Activated CD4-positive, alpha-beta T cell treated with anti-CD3 and anti-CD28 coated beads, Interleukin-2, amount 50 U/mL, for 4 hours (primary cell): ENCODE results near the gene OOEP.

Experiments used
- DNase-seq, 2 experiments: peaks; one replicate each; pipeline ENCODE4 v3.0.0-alpha.2; 2020

Gene OOEP

DNA sequence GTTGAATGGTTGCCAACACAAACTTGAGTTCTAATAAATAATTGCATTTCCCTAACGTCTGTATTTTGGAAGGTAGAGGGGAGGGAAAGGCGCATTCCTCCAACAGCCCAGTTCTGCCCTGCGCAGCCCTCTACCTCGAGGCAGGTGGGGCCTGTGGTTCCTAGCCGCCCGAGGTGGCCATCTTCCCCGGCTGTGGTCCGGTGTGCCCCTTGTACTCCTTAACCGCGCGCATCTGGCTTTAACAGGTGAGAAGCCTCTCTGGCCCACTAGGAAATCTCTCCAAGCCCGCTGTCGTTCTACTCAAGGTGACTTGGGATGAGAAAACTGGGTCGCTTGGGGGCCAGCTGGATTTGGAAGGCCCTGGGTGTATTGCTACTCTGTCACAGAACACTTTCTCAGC, 5.6 kb downstream of the OOEP start:
- no peak for DNase-seq

DNA sequence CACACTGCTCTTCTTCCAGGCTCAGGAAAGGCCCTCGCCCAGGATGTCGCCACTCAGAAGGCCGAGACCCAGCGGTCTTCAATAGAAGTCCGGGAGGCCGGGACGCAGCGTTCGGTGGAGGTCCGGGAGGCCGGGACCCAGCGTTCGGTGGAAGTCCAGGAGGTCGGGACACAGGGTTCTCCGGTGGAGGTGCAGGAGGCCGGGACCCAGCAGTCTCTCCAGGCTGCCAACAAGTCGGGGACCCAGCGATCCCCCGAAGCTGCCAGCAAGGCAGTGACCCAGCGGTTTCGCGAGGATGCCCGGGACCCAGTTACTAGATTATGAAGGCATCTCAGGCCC, 6.2 kb downstream of the OOEP start:
- DNase-seq = no peak

DNA sequence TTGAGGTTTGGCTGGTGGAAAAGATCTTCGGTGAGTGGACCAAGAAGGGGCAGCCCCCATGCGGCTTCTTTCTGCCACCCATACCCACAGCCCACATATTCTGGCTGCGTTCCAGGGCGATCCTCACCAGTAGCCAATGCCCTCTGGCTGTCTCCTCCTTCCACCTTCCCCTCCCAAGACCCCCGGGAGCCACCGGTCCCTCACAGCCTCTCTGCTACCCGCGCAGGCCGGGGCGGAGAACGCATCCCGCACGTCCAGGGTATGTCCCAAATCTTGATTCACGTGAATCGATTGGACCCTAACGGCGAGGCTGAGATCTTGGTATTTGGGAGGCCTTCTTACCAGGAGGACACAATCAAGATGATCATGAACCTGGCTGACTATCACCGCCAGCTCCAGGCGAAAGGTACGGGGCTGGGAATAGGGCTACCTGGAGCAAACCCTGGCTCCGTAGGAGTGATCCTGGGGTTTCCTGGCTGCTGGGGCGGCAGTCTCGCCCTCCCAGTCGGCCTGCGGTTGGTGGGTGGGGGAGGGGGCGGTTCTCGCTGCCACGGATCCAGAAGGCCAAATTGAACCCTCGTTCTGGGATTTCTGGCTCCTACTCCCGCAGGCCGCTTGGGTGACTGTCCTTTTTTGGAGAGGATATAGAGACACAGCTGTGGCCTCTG, 6.7 kb downstream of the OOEP start:
- DNase-seq = no peak

DNA sequence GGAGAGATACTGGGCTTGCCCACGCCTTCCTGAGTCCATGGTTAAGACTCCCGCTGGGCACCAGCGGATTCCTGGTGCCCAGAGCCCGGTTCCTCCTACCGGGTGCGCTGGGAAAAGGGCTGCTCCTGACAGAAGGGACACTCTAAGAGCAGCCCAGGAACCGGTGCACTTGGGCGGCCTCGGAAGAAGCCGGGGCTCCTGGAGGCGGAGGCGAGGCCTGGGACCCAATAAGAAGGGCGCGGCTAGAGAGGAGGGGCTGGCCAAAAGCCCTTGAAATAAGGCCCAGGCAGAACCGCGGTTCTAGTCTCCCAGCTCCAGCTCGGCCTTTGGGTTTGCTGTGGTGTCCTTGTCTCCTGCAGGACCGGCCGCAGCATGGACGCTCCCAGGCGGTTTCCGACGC, 7.3 kb downstream of the OOEP start, which contains the start of gene KHDC3L:
KHDC3L (plus strand) TSS at position 301 of the 400 bp plus-strand sequence; CDS start at position 373, 72 bp downstream.
- no peak for DNase-seq

DNA sequence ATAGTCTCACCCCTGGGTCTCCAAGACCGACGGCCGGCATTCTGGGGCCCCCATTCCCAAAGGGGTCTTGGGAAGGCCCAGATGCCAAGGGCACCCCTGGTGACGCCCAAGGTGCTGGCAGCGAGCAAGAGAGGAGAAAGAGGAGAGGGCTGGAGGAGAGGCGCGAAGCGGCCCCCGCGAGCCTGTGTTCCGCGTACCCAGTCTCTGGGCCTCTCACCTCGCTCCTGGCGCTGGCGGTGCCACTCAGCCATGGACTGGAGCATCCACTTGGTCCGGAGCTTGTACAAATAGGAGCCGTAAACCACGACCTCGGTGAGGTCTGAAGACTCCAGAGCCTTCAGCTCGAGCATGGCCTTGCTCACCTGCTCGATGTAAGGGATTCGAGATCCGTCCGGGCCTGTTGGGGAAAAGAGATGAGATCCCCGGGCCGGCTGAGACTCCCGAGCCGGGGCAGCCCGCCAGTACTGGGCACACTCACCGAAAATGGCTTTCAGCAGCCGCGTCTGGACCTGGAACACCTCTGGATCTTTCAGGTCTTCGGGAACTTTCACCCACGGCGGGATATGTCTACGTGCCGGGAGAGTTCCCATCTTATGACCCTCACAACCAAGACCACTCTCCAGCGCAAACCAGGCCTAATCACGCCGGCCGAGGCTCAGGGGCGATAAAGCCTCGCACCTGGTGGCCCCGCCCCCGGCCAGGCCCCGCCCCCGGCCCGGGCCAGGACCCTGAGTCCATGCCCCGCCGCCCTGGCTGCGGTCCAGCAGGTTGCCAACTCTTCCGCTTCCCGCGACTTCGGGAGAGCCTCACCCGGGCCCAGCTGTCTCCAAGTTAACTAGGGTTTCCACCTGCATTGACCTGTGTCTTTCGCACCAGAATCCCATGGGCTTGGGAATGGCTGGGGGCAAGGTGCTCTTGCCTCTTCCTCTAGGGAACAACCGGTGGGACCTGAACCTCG, 15.8 kb downstream of the OOEP start, which contains the start of gene DPPA5:
DPPA5 (minus strand) TSS at position 641 of the 958 bp plus-strand sequence; CDS start at position 590, 51 bp downstream.
- no peak for DNase-seq

DNA sequence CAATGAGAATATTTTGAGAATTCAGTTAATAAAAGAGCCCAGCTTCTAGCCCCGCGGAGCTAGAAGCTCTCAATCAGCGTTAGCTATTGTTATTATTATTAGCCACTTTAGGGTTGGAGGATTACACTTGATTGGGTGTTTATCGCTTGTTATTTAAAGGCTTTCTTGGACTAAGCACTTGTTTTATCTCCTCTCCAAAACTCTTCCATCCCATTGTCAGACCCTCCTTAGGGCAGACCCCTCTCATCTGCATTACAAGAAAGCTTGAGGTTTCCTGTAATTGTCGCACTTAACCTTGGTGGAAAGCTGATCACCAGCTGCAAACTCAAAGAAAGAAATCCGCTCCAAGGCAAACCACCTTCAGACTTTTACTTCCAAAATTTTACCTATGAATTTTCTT, 20.4 kb downstream of the OOEP start:
- no peak for DNase-seq

DNA sequence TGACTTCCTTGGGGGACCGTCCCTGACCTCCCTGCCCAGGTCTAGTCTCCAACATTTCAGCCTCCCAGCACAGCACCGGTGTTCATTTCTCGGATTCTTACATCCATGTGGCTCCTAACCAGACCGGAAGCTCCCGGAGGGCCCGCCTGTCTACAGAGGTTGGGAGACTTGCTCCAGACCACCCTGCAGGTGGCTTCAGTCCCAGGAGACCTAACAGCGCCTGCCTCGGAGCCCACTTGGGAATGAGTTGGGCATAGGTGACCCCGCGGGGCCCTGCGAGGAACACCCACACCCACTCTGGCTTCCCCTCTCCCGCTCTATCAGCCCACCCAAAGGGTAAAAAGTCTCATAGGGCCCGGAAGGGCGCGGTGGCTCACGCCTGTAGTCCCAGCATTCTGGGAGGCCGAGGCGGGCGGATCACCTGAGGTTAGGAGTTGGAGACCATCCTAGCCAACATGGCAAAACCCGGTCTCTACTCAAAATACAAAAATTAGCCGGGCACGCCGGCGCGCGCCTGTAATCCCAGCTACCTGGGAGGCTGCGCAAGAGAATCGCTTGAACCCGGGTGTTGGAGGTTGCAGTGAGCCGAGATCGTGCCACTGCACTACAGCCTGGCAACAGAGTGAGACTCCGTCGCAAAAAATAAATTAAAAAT, 21.0 kb downstream of the OOEP start:
- no peak for DNase-seq

DNA sequence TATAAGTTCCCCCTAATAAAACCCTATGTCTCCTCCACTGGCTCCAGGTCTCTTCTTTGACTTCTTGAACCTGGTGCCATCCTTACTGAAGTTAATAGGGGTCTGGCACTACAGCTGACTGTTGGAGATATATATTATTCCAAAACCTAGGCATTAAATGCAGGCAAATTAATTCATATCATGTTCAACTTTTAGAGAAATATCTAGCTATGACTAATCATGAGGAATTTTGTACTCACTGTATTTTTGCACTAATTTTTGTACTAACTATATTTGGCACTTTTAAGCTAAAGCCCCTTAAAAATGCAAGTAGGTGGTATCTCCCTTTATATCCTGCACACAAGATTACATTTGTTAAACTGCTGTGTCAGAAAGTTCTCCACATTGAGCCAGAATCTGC, 26.5 kb downstream of the OOEP start:
- no peak for DNase-seq

DNA sequence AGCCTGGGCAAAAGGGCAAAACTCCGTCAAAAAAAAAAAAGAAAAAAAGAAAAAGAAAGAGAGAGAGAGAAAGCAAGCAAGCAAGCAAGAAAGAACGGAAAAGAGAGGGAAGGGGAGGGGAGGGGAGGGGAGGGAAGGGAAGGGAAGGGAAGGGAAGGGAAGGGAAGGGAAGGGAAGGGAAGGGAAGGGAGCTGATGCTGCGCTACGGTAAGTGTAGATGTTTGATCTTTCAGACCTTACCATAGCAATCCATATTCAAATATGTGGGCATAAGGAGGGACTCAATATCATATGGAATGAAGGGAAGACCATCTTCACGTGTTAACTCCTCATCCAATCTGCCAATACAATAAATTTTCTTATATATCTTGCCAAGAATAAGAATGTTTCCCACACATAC, 27.5 kb downstream of the OOEP start:
- DNase-seq = no peak

DNA sequence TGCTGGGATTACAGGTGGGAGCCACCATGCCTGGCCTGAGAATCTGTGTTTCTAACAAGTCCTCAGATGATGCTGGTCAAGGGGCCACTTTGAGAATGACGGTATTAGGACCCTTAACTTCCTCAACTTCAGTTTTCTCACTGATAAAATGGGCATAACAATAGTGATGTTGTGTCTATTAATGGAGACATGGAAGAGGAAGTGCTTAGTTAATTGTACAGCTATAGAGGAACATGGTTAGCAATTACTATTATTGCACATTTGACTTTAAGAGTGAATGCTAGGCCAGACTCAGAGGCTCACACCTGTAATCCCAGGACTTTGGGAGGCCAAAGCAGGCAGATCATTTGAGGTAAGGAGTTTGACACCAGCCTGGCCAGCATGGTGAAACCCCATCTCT, 28.4 kb downstream of the OOEP start:
- DNase-seq = no peak

DNA sequence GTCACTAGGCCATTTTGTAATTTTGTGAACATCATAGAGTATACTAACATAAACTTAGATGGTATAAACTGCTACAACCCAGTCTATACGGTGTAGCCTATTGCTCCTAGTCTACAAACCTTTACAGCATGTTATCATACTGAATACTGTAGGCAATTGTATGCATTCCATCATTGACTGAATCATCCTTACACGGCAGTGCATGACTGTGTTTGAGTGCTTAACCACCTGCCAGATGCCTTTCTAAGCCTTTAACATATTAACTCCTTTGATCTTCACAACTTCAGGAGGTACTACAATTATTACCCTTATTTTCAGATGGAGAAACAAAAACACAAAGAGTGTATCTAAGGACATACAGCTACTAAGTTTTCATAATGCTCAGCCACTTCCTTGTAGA, 29.6 kb downstream of the OOEP start:
- DNase-seq = no peak

DNA sequence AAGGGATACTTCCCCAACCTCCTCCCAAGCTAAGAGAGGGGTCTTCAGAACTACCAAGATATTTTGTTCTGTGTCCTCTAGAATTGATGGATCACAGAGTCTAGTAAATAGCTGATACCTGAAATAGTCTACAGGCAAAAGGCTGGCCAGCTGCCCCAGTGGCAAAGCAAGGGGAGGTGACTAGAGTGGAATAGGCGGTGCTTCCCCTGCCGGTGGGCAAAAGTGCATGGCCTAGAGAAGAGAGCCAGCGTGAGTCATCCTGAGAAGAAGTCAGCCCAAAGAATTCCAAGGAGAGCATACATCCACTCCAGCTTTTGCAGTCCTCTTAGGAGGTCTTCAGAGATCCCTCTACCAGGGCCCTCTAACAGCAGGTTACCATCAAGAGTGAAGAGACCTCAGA, 30.4 kb downstream of the OOEP start:
- DNase-seq = no peak

DNA sequence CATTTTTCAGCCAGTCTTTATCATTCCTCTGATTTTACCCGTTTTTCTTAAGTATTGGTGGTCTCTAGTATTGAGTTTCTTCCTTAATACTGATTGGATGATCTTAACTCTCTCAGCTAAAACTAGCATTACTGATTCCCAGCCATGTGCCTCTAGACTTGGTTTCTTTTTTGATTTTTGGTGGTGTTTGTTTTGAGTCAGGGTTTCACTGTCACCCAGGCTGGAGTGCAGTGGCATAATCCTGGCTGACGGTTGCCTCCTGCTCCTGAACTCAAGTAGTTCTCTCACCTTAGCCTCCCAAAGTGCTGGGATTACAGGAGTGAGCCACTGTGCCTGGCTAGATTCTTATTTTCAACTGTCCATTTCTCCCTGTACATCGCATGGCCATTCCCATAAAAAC, 40.5 kb downstream of the OOEP start:
- DNase-seq = no peak

DNA sequence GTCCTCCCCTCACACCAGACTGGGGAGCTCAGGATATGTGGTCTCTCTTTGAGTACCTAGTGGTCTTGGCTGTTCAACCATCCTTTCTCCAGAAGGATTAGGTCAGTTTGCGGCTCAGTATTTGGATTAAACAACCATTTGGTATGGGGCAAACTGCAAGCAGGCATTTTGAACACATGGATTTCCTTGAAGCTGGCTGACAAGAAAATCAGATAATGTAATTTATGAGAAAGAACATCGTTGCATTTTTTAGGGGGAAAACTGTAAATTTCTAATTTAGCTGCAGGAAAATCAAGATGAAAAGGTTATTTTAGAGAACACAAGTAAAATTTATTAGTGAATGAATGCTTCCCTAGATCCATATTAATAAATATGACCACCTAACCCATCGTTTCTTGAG, 40.9 kb downstream of the OOEP start:
- DNase-seq = no peak

DNA sequence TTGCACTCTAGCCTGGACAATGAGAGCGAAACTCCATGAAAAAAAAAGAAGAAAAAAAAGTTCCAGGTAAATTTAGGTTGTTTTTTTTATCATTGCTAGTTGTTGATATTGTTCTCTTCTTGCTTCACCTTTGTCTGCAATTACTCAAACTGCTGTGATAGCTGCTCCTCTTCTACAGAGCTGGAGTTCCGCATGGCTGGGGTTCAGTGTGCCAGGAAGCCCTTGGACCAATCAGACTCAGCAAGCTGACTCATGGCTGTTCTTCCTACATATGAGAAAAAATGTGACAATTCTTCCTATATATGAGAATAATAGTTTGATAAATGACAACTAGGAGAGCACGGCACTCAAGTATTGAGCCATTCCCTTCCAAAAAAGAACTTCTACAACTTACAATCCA, 44.0 kb downstream of the OOEP start:
- DNase-seq = no peak

DNA sequence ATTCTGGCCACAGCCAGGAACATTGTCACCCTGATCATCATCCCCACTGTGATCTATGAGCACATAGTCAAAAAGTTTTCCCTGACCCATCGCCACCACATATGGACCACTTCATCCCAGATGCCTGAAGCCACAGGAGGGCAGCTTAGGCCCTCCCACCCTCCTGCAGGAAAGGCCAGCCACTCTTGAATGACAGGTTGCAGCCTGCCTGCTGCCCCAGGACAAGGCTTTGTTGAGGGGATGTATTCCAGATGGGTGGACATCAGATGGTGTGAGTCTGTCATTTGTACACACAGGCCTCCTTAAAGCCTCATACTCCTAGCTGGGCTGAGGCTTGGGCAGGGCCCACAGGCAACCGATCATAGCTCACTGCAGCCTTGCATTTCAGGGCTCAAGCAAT, 46.4 kb downstream of the OOEP start:
- DNase-seq = no peak
